ENCODE results near the gene GABRA5.

The GABRA5 gene

GRCh38 chr15:26844901-26845300, 22.0 kb upstream of the GABRA5 start:
- Histone ChIP-seq H3K9me3 (ENCODE audit: insufficient read depth, low read depth, low read length) (peaks cover 11% of the 10 kb centered on the region; the same call in 1 of the 2 replicates), H3K4me1 (ENCODE audit: insufficient read depth, low read length, poor library complexity, severe bottlenecking) (no peaks in the 10 kb centered on the region), H3K79me2 (ENCODE audit: insufficient read depth, low read length) (no peaks in the 10 kb centered on the region), H4K20me1 (ENCODE audit: insufficient read depth, low read length, poor library complexity, severe bottlenecking) (no peaks in the 10 kb centered on the region), H3K27me3 (ENCODE audit: insufficient read depth, low read length, poor library complexity, severe bottlenecking) (no peaks in the 10 kb centered on the region), H3F3A (ENCODE audit: low read depth) (no peaks in the 10 kb centered on the region), H3K9ac (ENCODE audit: low read depth, low read length, poor library complexity, severe bottlenecking) (no peak overlapping the region), H3K9me2 (replicated peaks; ENCODE audit: low read depth, low read length) (no peaks in the 10 kb centered on the region), H3K36me3 (ENCODE audit: insufficient read depth, low read length) (no peaks in the 10 kb centered on the region), H2AFZ (ENCODE audit: low read length) (no peak overlapping the region), H3K4me3 (ENCODE audit: low read length, poor library complexity, severe bottlenecking) (no peak overlapping the region), H3K4me2 (ENCODE audit: low read depth, low read length, poor library complexity, severe bottlenecking) (no peak overlapping the region)
- TF ChIP-seq CTCF (conservative IDR thresholded peaks at IDR 0.05; ENCODE audit: low read length) (no peak), EZH2phosphoT487 (IDR thresholded peaks at IDR 0.05; ENCODE audit: borderline replicate concordance) (no peak)

- no peaks in the 10 kb centered on the region for H3K36me3 ChIP-seq (ENCODE audit: insufficient read depth, low read length)
- TF ChIP-seq CTCF (conservative IDR thresholded peaks at IDR 0.05; ENCODE audit: low read length) (no peak), EZH2phosphoT487 (IDR thresholded peaks at IDR 0.05; ENCODE audit: borderline replicate concordance) (no peak)
- H3K4me2 ChIP-seq (ENCODE audit: low read depth, low read length, poor library complexity, severe bottlenecking): no peak overlapping the region
- no peaks in the 10 kb centered on the region for H3K9me2 ChIP-seq (replicated peaks; ENCODE audit: low read depth, low read length)
- no peaks in the 10 kb centered on the region for H4K20me1 ChIP-seq (ENCODE audit: insufficient read depth, low read length, poor library complexity, severe bottlenecking)
- H2AFZ ChIP-seq (ENCODE audit: low read length): no peak overlapping the region
- H3F3A ChIP-seq (ENCODE audit: low read depth): no peaks in the 10 kb centered on the region
- H3K9ac ChIP-seq (ENCODE audit: low read depth, low read length, poor library complexity, severe bottlenecking): no peak overlapping the region
- H3K9me3 ChIP-seq (ENCODE audit: insufficient read depth, low read depth, low read length): peaks cover 16% of the 10 kb centered on the region
- H3K4me1 ChIP-seq (ENCODE audit: insufficient read depth, low read length, poor library complexity, severe bottlenecking): no peaks in the 10 kb centered on the region
- H3K27me3 ChIP-seq (ENCODE audit: insufficient read depth, low read length, poor library complexity, severe bottlenecking): no peaks in the 10 kb centered on the region
- H3K4me3 ChIP-seq (ENCODE audit: low read length, poor library complexity, severe bottlenecking): no peak overlapping the region
- no peaks in the 10 kb centered on the region for H3K79me2 ChIP-seq (ENCODE audit: insufficient read depth, low read length)
Measured at GRCh38 chr15:26848498-26848897, 18.4 kb upstream of the GABRA5 start.

GRCh38 chr15:26850161-26850560, 16.7 kb upstream of the GABRA5 start:
- TF ChIP-seq EZH2phosphoT487 (IDR thresholded peaks at IDR 0.05; ENCODE audit: borderline replicate concordance) (no peak), CTCF (conservative IDR thresholded peaks at IDR 0.05; ENCODE audit: low read length) (no peak)
- Histone ChIP-seq H4K20me1 (ENCODE audit: insufficient read depth, low read length, poor library complexity, severe bottlenecking) (no peaks in the 10 kb centered on the region), H3K9me2 (replicated peaks; ENCODE audit: low read depth, low read length) (no peaks in the 10 kb centered on the region), H3K4me1 (ENCODE audit: insufficient read depth, low read length, poor library complexity, severe bottlenecking) (no peaks in the 10 kb centered on the region), H3F3A (ENCODE audit: low read depth) (no peaks in the 10 kb centered on the region), H3K4me3 (ENCODE audit: low read length, poor library complexity, severe bottlenecking) (no peak overlapping the region), H3K9me3 (ENCODE audit: insufficient read depth, low read depth, low read length) (peaks cover 16% of the 10 kb centered on the region), H3K4me2 (ENCODE audit: low read depth, low read length, poor library complexity, severe bottlenecking) (no peak overlapping the region), H3K9ac (ENCODE audit: low read depth, low read length, poor library complexity, severe bottlenecking) (no peak overlapping the region), H3K27me3 (ENCODE audit: insufficient read depth, low read length, poor library complexity, severe bottlenecking) (no peaks in the 10 kb centered on the region), H3K36me3 (ENCODE audit: insufficient read depth, low read length) (no peaks in the 10 kb centered on the region), H2AFZ (ENCODE audit: low read length) (no peak overlapping the region), H3K79me2 (ENCODE audit: insufficient read depth, low read length) (no peaks in the 10 kb centered on the region)

Data from Loucy (cell line).